ENCODE results near the gene LPCAT1. TPM values are rescaled to one million over a fixed set of nuclear protein-coding genes. Genes with fewer than 3 reads are reported as not detected.

LPCAT1 gene
- total RNA-seq = 32.7 and 39.1 TPM in 2 replicates

GRCh38 chr5:1523793-1524480 lies at the start of gene LPCAT1:
TSS of gene LPCAT1 (minus strand) at chr5:1523960. CDS start at chr5:1523844, 116 bp downstream.

GRCh38 chr5:1445313-1445688 lies 78.5 kb downstream of the LPCAT1 start, which contains the start of gene SLC6A3:
TSS of gene SLC6A3 (minus strand) at chr5:1445440. CDS start at chr5:1443197, 2,243 bp downstream.

Other genes with a start within 250 kb of the LPCAT1 start
- not detected in 2 replicates for gene TERT, start 228.9 kb downstream of the LPCAT1 start, total RNA-seq
- gene CLPTM1L, start 178.9 kb downstream of the LPCAT1 start, total RNA-seq = 98.7 and 132 TPM in 2 replicates
- gene SLC6A3, start 78.5 kb downstream of the LPCAT1 start, total RNA-seq = not detected in 2 replicates

Data from airway epithelial cell (primary cell).